ENCODE data around the gene LTV1. TPM values are rescaled to one million over a fixed set of nuclear protein-coding genes. Genes with fewer than 3 reads are reported as not detected.
"Not testable (repeated sequence)": the region's sequence is repeated elsewhere in the genome, so short reads cannot be mapped to it uniquely, and the experiment has no call there.

LTV1 gene
- total and polyA plus RNA-seq, 2 donors from 2014 or later: 15.0 to 17.8 TPM

- TF ChIP-seq CTCF (IDR thresholded peaks at IDR 0.05; ENCODE audit: borderline replicate concordance, extremely low read depth, insufficient read depth): no peak
- H3K4me1 ChIP-seq (ENCODE audit: control insufficient read depth in 2 of 3, insufficient read depth in 2 of 3, low read depth in 1 of 3, low read length in 3 of 3): peaks cover 0 to 6% (median 4%) of the 10 kb centered on the region in 3 donors
- H3K27me3 ChIP-seq (ENCODE audit: control insufficient read depth, insufficient read depth, low read length): no peaks in the 10 kb centered on the region
- FAIRE-seq (no peak), DNase-seq (peak in 2 of 5 donors; percentile 7 to 24)
- H3K9me3 ChIP-seq (ENCODE audit: control insufficient read depth in 2 of 3, insufficient read depth in 1 of 3, low read length in 3 of 3): no peaks in the 10 kb centered on the region
- intact Hi-C loops (cut with DNase I): no loop called here
- peak overlapping the region; percentile 13 to 94 (median 77) for H3K9ac ChIP-seq (ENCODE audit: low read length in 3 of 3)
- no peak overlapping the region for H3K27ac ChIP-seq (ENCODE audit: low read depth in 2 of 2, low read length in 2 of 2)
- peaks cover 6 to 34% (median 18%) of the 10 kb centered on the region in 3 donors for H3K36me3 ChIP-seq (ENCODE audit: control insufficient read depth in 2 of 3, insufficient read depth in 3 of 3, low read length in 3 of 3)
- H3K4me3 ChIP-seq (ENCODE audit: low read length in 3 of 3): peak overlapping the region; percentile 84 to 98 (median 95)
Measured at GRCh38 chr6:143844006-143844405, 868 bp downstream of the LTV1 start.

- DNase-seq (no peak), FAIRE-seq (no peak)
- H3K36me3 ChIP-seq (ENCODE audit: control insufficient read depth in 2 of 3, insufficient read depth in 3 of 3, low read length in 3 of 3): peaks cover 6 to 43% (median 18%) of the 10 kb centered on the region in 3 donors
- no peak overlapping the region for H3K9ac ChIP-seq (ENCODE audit: low read length in 3 of 3)
- peaks cover 0 to 6% (median 4%) of the 10 kb centered on the region in 3 donors for H3K4me1 ChIP-seq (ENCODE audit: control insufficient read depth in 2 of 3, insufficient read depth in 2 of 3, low read depth in 1 of 3, low read length in 3 of 3)
- H3K27ac ChIP-seq (ENCODE audit: low read depth in 2 of 2, low read length in 2 of 2): no peak overlapping the region
- no peaks in the 10 kb centered on the region for H3K27me3 ChIP-seq (ENCODE audit: control insufficient read depth, insufficient read depth, low read length)
- no peak overlapping the region for H3K4me3 ChIP-seq (ENCODE audit: low read length in 3 of 3)
- H3K9me3 ChIP-seq (ENCODE audit: control insufficient read depth in 2 of 3, insufficient read depth in 1 of 3, low read length in 3 of 3): no peaks in the 10 kb centered on the region
- intact Hi-C loops (cut with DNase I): no loop called here
- no peak for TF ChIP-seq CTCF (IDR thresholded peaks at IDR 0.05; ENCODE audit: borderline replicate concordance, extremely low read depth, insufficient read depth)
Measured at GRCh38 chr6:143845033-143845432, 1.9 kb downstream of the LTV1 start.

- DNase-seq; H3K4me3 ChIP-seq (ENCODE audit: low read length in 3 of 3); H3K4me1 ChIP-seq (ENCODE audit: control insufficient read depth in 2 of 3, insufficient read depth in 2 of 3, low read depth in 1 of 3, low read length in 3 of 3); intact Hi-C loops (cut with DNase I); FAIRE-seq; H3K27ac ChIP-seq (ENCODE audit: low read depth in 2 of 2, low read length in 2 of 2); H3K9ac ChIP-seq (ENCODE audit: low read length in 3 of 3); H3K9me3 ChIP-seq (ENCODE audit: control insufficient read depth in 2 of 3, insufficient read depth in 1 of 3, low read length in 3 of 3); H3K27me3 ChIP-seq (ENCODE audit: control insufficient read depth, insufficient read depth, low read length): not testable (repeated sequence)
- H3K36me3 ChIP-seq (ENCODE audit: control insufficient read depth in 2 of 3, insufficient read depth in 3 of 3, low read length in 3 of 3): peaks cover 8 to 34% (median 18%) of the 10 kb centered on the region in 3 donors
Measured at GRCh38 chr6:143851706-143852105, 8.6 kb downstream of the LTV1 start.

GRCh38 chr6:143855057-143855456 lies 11.9 kb downstream of the LTV1 start:
- H3K9me3 ChIP-seq (ENCODE audit: control insufficient read depth in 2 of 3, insufficient read depth in 1 of 3, low read length in 3 of 3); intact Hi-C loops (cut with DNase I); H3K9ac ChIP-seq (ENCODE audit: low read length in 3 of 3); H3K4me1 ChIP-seq (ENCODE audit: control insufficient read depth in 2 of 3, insufficient read depth in 2 of 3, low read depth in 1 of 3, low read length in 3 of 3); DNase-seq; FAIRE-seq; H3K4me3 ChIP-seq (ENCODE audit: low read length in 3 of 3); H3K27ac ChIP-seq (ENCODE audit: low read depth in 2 of 2, low read length in 2 of 2); H3K27me3 ChIP-seq (ENCODE audit: control insufficient read depth, insufficient read depth, low read length): not testable (repeated sequence)
- H3K36me3 ChIP-seq (ENCODE audit: control insufficient read depth in 2 of 3, insufficient read depth in 3 of 3, low read length in 3 of 3): peaks cover 10 to 43% (median 27%) of the 10 kb centered on the region in 3 donors

- H3K27me3 ChIP-seq (ENCODE audit: control insufficient read depth, insufficient read depth, low read length); H3K4me1 ChIP-seq (ENCODE audit: control insufficient read depth in 2 of 3, insufficient read depth in 2 of 3, low read depth in 1 of 3, low read length in 3 of 3); H3K4me3 ChIP-seq (ENCODE audit: low read length in 3 of 3); FAIRE-seq; H3K27ac ChIP-seq (ENCODE audit: low read depth in 2 of 2, low read length in 2 of 2); intact Hi-C loops (cut with DNase I); H3K9ac ChIP-seq (ENCODE audit: low read length in 3 of 3); H3K9me3 ChIP-seq (ENCODE audit: control insufficient read depth in 2 of 3, insufficient read depth in 1 of 3, low read length in 3 of 3); DNase-seq: not testable (repeated sequence)
- H3K36me3 ChIP-seq (ENCODE audit: control insufficient read depth in 2 of 3, insufficient read depth in 3 of 3, low read length in 3 of 3): peaks cover 10 to 40% (median 26%) of the 10 kb centered on the region in 3 donors
Measured at GRCh38 chr6:143856762-143857161, 13.6 kb downstream of the LTV1 start.

All from kidney (tissue), 14 donors.